ENCODE measurements around the gene TRMT11. TPM values are rescaled to one million over a fixed set of nuclear protein-coding genes. Genes with fewer than 3 reads are reported as not detected.

TRMT11 gene
- total RNA-seq, 2 donors from 2014 or later, result 29.4 to 35.4 TPM

DNA sequence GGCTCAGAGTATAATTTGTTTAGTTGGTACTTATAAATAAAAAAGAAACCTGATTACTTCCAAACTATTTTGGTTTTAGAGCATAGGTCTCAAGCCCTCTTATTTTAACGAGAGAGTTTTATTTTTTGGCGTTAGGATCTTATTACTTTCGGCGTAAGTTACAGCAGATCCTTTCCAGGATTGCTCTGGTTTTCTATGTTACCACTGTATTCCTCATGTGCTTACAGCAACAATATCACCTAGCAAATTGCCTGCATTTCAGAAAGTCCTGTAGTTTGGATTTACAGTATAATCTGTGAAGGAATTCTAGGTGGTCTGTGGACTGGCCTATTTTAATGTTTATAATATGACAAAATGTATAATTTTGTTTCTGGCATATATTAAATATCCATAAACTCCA is 54.1 kb downstream of the TRMT11 start:
- Histone ChIP-seq H3K4me3 (ENCODE audit: low read length) (no peak overlapping the region), H3K27ac (ENCODE audit: low read depth, low read length) (no peak overlapping the region), H3K4me1 (ENCODE audit: control insufficient read depth, insufficient read depth, low read length) (no peaks in the 10 kb centered on the region), H3K9ac (ENCODE audit: extremely low read depth, low read length, poor library complexity, severe bottlenecking) (no peak overlapping the region), H3K9me3 (ENCODE audit: control insufficient read depth, low read length) (peaks cover 17% of the 10 kb centered on the region), H3K36me3 (ENCODE audit: control insufficient read depth, insufficient read depth, low read length) (peaks cover 58% of the 10 kb centered on the region), H3K27me3 (ENCODE audit: control insufficient read depth, insufficient read depth, low read length, poor library complexity, severe bottlenecking) (no peaks in the 10 kb centered on the region)
- TF ChIP-seq, protein P1, sequence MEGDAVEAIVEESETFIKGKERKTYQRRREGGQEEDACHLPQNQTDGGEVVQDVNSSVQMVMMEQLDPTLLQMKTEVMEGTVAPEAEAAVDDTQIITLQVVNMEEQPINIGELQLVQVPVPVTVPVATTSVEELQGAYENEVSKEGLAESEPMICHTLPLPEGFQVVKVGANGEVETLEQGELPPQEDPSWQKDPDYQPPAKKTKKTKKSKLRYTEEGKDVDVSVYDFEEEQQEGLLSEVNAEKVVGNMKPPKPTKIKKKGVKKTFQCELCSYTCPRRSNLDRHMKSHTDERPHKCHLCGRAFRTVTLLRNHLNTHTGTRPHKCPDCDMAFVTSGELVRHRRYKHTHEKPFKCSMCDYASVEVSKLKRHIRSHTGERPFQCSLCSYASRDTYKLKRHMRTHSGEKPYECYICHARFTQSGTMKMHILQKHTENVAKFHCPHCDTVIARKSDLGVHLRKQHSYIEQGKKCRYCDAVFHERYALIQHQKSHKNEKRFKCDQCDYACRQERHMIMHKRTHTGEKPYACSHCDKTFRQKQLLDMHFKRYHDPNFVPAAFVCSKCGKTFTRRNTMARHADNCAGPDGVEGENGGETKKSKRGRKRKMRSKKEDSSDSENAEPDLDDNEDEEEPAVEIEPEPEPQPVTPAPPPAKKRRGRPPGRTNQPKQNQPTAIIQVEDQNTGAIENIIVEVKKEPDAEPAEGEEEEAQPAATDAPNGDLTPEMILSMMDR (conservative IDR thresholded peaks at IDR 0.05), result no peak
- no peak overlapping the region for H3K27ac Mint-ChIP-seq
- H3K4me1 Mint-ChIP-seq, result no peaks in the 10 kb centered on the region
- 98% methylated on average over 4 of the region's 4 CpGs for WGBS, 2 experiments (ENCODE audit: insufficient coverage in 1 of 2, insufficient read length in 1 of 2)
- H3K9me3 Mint-ChIP-seq, result peaks cover 12% of the 10 kb centered on the region
- H3K36me3 Mint-ChIP-seq (ENCODE audit: low read depth), result peaks cover 55% of the 10 kb centered on the region
- DNase-seq, result no peak
- no peak overlapping the region for H3K4me3 Mint-ChIP-seq
- H3K27me3 Mint-ChIP-seq (ENCODE audit: insufficient read depth), result no peaks in the 10 kb centered on the region

DNA sequence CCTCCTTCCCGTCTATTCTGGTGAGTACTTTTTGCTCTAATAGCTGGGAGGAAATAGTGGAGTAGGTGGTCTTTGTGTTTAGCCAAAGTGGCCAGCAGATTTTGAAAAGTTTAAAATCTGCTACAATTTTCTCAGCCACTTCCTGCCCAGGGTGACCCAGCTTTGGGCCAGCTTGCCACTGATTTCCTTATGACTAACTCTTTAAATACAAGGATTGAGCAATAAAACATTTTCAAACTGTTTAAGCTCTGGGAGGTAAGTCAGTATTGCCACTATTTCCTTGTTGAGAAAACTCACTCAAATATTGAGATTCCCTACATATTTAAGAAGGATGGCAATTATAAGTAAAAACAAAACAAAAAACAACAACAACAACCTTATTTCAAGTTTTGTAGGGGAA is 54.5 kb downstream of the TRMT11 start:
- H3K27ac ChIP-seq (ENCODE audit: low read depth, low read length), result no peak overlapping the region
- peaks cover 17% of the 10 kb centered on the region for H3K9me3 ChIP-seq (ENCODE audit: control insufficient read depth, low read length)
- H3K36me3 ChIP-seq (ENCODE audit: control insufficient read depth, insufficient read depth, low read length), result peaks cover 58% of the 10 kb centered on the region
- WGBS, 2 experiments (ENCODE audit: insufficient coverage in 1 of 2, insufficient read length in 1 of 2), result 100% methylated on average over 1 of the region's 1 CpG; no CpG with 5 or more reads in 1 of the 2 experiments
- H3K4me3 Mint-ChIP-seq, result no peak overlapping the region
- no peaks in the 10 kb centered on the region for H3K4me1 Mint-ChIP-seq
- no peak overlapping the region for H3K27ac Mint-ChIP-seq
- no peak for DNase-seq
- TF ChIP-seq, protein P1 (conservative IDR thresholded peaks at IDR 0.05), result no peak
- H3K4me1 ChIP-seq (ENCODE audit: control insufficient read depth, insufficient read depth, low read length), result no peaks in the 10 kb centered on the region
- H3K4me3 ChIP-seq (ENCODE audit: low read length), result no peak overlapping the region
- no peaks in the 10 kb centered on the region for H3K27me3 Mint-ChIP-seq (ENCODE audit: insufficient read depth)
- no peak overlapping the region for H3K9ac ChIP-seq (ENCODE audit: extremely low read depth, low read length, poor library complexity, severe bottlenecking)
- H3K36me3 Mint-ChIP-seq (ENCODE audit: low read depth), result peaks cover 55% of the 10 kb centered on the region
- H3K27me3 ChIP-seq (ENCODE audit: control insufficient read depth, insufficient read depth, low read length, poor library complexity, severe bottlenecking), result no peaks in the 10 kb centered on the region
- peaks cover 12% of the 10 kb centered on the region for H3K9me3 Mint-ChIP-seq

- Mint-ChIP-seq H3K9me3 (peaks cover 12% of the 10 kb centered on the region), H3K27me3 (ENCODE audit: insufficient read depth) (no peaks in the 10 kb centered on the region), H3K36me3 (ENCODE audit: low read depth) (peaks cover 50% of the 10 kb centered on the region), H3K27ac (no peak overlapping the region), H3K4me3 (no peak overlapping the region), H3K4me1 (no peaks in the 10 kb centered on the region)
- no peak overlapping the region for H3K9ac ChIP-seq (ENCODE audit: extremely low read depth, low read length, poor library complexity, severe bottlenecking)
- no peak overlapping the region for H3K27ac ChIP-seq (ENCODE audit: low read depth, low read length)
- TF ChIP-seq, protein P1 (conservative IDR thresholded peaks at IDR 0.05), result no peak
- H3K9me3 ChIP-seq (ENCODE audit: control insufficient read depth, low read length), result peaks cover 17% of the 10 kb centered on the region
- H3K4me1 ChIP-seq (ENCODE audit: control insufficient read depth, insufficient read depth, low read length), result no peaks in the 10 kb centered on the region
- H3K27me3 ChIP-seq (ENCODE audit: control insufficient read depth, insufficient read depth, low read length, poor library complexity, severe bottlenecking), result no peaks in the 10 kb centered on the region
- no peak overlapping the region for H3K4me3 ChIP-seq (ENCODE audit: low read length)
- H3K36me3 ChIP-seq (ENCODE audit: control insufficient read depth, insufficient read depth, low read length), result peaks cover 53% of the 10 kb centered on the region
- DNase-seq, result no peak
These were observed 55.2 kb downstream of the TRMT11 start for GRCh38 chr6:126041516-126041915.
